Astrocyte (in vitro differentiated cells and primary cell): ENCODE results near the gene ZNF138. TPM values are rescaled to one million over a fixed set of nuclear protein-coding genes. Genes with fewer than 3 reads are reported as not detected.

Experiments
- DNase-seq: peaks from one replicate; pipeline ENCODE4 v3.0.0-alpha.2; 2010; ENCODE audit warnings: low read depth
- FAIRE-seq: peaks from 2 replicates; lab custom pipeline; 2011; peaks lifted over from hg19 to GRCh38; lab: Jason Lieb, UNC
- H2AFZ ChIP-seq: 2 replicates; pipeline ENCODE4 v1.6.0; 2012; ENCODE audit warnings: low read depth, low read length, inconsistent platforms
- H3K27ac ChIP-seq: 2 replicates; pipeline ENCODE4 v1.5.1; 2011; ENCODE audit warnings: low read depth, low read length, inconsistent platforms
- H3K27me3 ChIP-seq: 2 replicates; pipeline ENCODE4 v1.6.0; 2011; ENCODE audit warnings: low read length, inconsistent platforms; ENCODE audit not compliant: insufficient read depth
- H3K36me3 ChIP-seq: 2 replicates; pipeline ENCODE4 v1.5.1; 2011; ENCODE audit warnings: low read length, inconsistent platforms; ENCODE audit not compliant: insufficient read depth
- H3K4me1 ChIP-seq: 2 replicates; pipeline ENCODE4 v1.5.1; 2011; ENCODE audit warnings: low read length, inconsistent platforms; ENCODE audit not compliant: insufficient read depth
- H3K4me2 ChIP-seq: 2 replicates; pipeline ENCODE4 v1.6.0; 2012; ENCODE audit warnings: low read length, inconsistent platforms
- H3K4me3 ChIP-seq: 2 replicates; pipeline ENCODE4 v1.5.1; 2011; ENCODE audit warnings: low read depth, mild to moderate bottlenecking, low read length, inconsistent platforms; ENCODE audit not compliant: insufficient read depth
- H3K79me2 ChIP-seq: 2 replicates; pipeline ENCODE4 v1.6.0; 2012; ENCODE audit warnings: mild to moderate bottlenecking, low read length, inconsistent platforms; ENCODE audit not compliant: insufficient read depth
- H3K9ac ChIP-seq: 2 replicates; pipeline ENCODE4 v1.6.0; 2012; ENCODE audit warnings: mild to moderate bottlenecking, low read length, inconsistent platforms
- H3K9me3 ChIP-seq: 2 replicates; pipeline ENCODE4 v1.5.1; 2012; ENCODE audit warnings: low read depth, mild to moderate bottlenecking, low read length, inconsistent platforms; ENCODE audit not compliant: insufficient read depth
- H4K20me1 ChIP-seq: 2 replicates; pipeline ENCODE4 v1.6.0; 2012; ENCODE audit warnings: low read length, inconsistent platforms; ENCODE audit not compliant: insufficient read depth
- H3K27ac Mint-ChIP-seq: one replicate; pipeline ENCODE4 v1.8.0; 2021; ENCODE audit warnings: mild to moderate bottlenecking, mixed read lengths; ENCODE audit not compliant: unreplicated experiment
- H3K27me3 Mint-ChIP-seq: one replicate; pipeline ENCODE4 v1.8.0; 2021; ENCODE audit warnings: low read depth, mixed read lengths; ENCODE audit not compliant: unreplicated experiment
- H3K36me3 Mint-ChIP-seq: one replicate; pipeline ENCODE4 v1.8.0; 2021; ENCODE audit warnings: low read depth, mixed read lengths; ENCODE audit not compliant: unreplicated experiment
- H3K4me1 Mint-ChIP-seq: one replicate; pipeline ENCODE4 v1.8.0; 2021; ENCODE audit warnings: low read depth, mixed read lengths; ENCODE audit not compliant: unreplicated experiment
- H3K4me3 Mint-ChIP-seq: one replicate; pipeline ENCODE4 v1.8.0; 2021; ENCODE audit warnings: mild to moderate bottlenecking, moderate library complexity, mixed read lengths; ENCODE audit not compliant: unreplicated experiment
- H3K9me3 Mint-ChIP-seq: one replicate; pipeline ENCODE4 v1.8.0; 2021; ENCODE audit warnings: mild to moderate bottlenecking, mixed read lengths; ENCODE audit not compliant: unreplicated experiment
- EZH2 ChIP-seq: IDR thresholded peaks from 2 replicates; pipeline ENCODE4 v1.6.1; 2012; ENCODE audit warnings: mild to moderate bottlenecking, low read length, inconsistent platforms; ENCODE audit not compliant: insufficient read depth
- total RNA-seq: library from RNA; stranded (reverse); gene quantifications from 2 replicates; pipeline ENCODE4 v1.2.1, GENCODE V29; 2021
- TF ChIP-seq, protein P1 (sequence below): IDR thresholded peaks from 2 replicates; pipeline ENCODE4 v1.5.1; 2011; ENCODE audit warnings: low read depth, mild to moderate bottlenecking, inconsistent platforms, low read length, moderate library complexity; ENCODE audit not compliant: insufficient read depth

Gene ZNF138
- total RNA-seq, 1 donor from 2014 or later = 5.7 TPM

- no peaks in the 10 kb centered on the region for H3K27me3 ChIP-seq
- no peaks in the 10 kb centered on the region for H3K79me2 ChIP-seq
- FAIRE-seq = no peak
- H4K20me1 ChIP-seq = no peaks in the 10 kb centered on the region
- peaks cover 15% of the 10 kb centered on the region for H3K9me3 ChIP-seq
- H3K36me3 Mint-ChIP-seq = peaks cover 1% of the 10 kb centered on the region
- no peak overlapping the region for H3K4me3 ChIP-seq
- H3K27me3 Mint-ChIP-seq = peaks cover 42% of the 10 kb centered on the region
- peaks cover 2% of the 10 kb centered on the region for H3K4me1 ChIP-seq
- no peak overlapping the region for H2AFZ ChIP-seq
- no peak for DNase-seq
- peaks cover 42% of the 10 kb centered on the region for H3K9me3 Mint-ChIP-seq
- H3K9ac ChIP-seq = no peak overlapping the region
- H3K4me2 ChIP-seq = no peak overlapping the region
- no peaks in the 10 kb centered on the region for H3K36me3 ChIP-seq
- no peak for TF ChIP-seq EZH2
- TF ChIP-seq, protein P1, sequence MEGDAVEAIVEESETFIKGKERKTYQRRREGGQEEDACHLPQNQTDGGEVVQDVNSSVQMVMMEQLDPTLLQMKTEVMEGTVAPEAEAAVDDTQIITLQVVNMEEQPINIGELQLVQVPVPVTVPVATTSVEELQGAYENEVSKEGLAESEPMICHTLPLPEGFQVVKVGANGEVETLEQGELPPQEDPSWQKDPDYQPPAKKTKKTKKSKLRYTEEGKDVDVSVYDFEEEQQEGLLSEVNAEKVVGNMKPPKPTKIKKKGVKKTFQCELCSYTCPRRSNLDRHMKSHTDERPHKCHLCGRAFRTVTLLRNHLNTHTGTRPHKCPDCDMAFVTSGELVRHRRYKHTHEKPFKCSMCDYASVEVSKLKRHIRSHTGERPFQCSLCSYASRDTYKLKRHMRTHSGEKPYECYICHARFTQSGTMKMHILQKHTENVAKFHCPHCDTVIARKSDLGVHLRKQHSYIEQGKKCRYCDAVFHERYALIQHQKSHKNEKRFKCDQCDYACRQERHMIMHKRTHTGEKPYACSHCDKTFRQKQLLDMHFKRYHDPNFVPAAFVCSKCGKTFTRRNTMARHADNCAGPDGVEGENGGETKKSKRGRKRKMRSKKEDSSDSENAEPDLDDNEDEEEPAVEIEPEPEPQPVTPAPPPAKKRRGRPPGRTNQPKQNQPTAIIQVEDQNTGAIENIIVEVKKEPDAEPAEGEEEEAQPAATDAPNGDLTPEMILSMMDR = no peak
- peaks cover 3% of the 10 kb centered on the region for H3K4me1 Mint-ChIP-seq
- no peak overlapping the region for H3K27ac ChIP-seq
- no peak overlapping the region for H3K4me3 Mint-ChIP-seq
- no peak overlapping the region for H3K27ac Mint-ChIP-seq
These were observed 86.4 kb downstream of the ZNF138 start for GRCh38 chr7:64880322-64881297.

GRCh38 chr7:64881461-64882287 is 87.4 kb downstream of the ZNF138 start:
- H3K4me1 ChIP-seq = peaks cover 2% of the 10 kb centered on the region
- peaks cover 14% of the 10 kb centered on the region for H3K9me3 ChIP-seq
- no peak overlapping the region for H3K9ac ChIP-seq
- no peak for FAIRE-seq
- peaks cover 34% of the 10 kb centered on the region for H3K9me3 Mint-ChIP-seq
- no peaks in the 10 kb centered on the region for H4K20me1 ChIP-seq
- H3K4me3 ChIP-seq = no peak overlapping the region
- H3K4me3 Mint-ChIP-seq = no peak overlapping the region
- H3K27ac Mint-ChIP-seq = no peak overlapping the region
- H3K27me3 ChIP-seq = no peaks in the 10 kb centered on the region
- peak overlapping the region; percentile 72 for H3K4me2 ChIP-seq
- peaks cover 3% of the 10 kb centered on the region for H3K4me1 Mint-ChIP-seq
- no peak overlapping the region for H3K27ac ChIP-seq
- peak overlapping the region; percentile 60 for H2AFZ ChIP-seq
- no peaks in the 10 kb centered on the region for H3K79me2 ChIP-seq
- H3K27me3 Mint-ChIP-seq = peaks cover 45% of the 10 kb centered on the region
- no peaks in the 10 kb centered on the region for H3K36me3 ChIP-seq
- DNase-seq = no peak
- no peak for TF ChIP-seq EZH2
- TF ChIP-seq, protein P1 = no peak
- peaks cover 1% of the 10 kb centered on the region for H3K36me3 Mint-ChIP-seq
